AG04449 (cell line): ENCODE results near the gene USP6.

Experiments used
- CTCF ChIA-PET: fragments of 350-600 bp; formaldehyde crosslinking; extraction: SDS; loops from one replicate; lab custom pipeline; 2021; ENCODE audit warnings: antibody characterized with exemption; lab: Yijun Ruan, JAX
- POLR2A ChIA-PET: fragments of 400-600, 350-600 bp; formaldehyde crosslinking; extraction: SDS; loops from one replicate; lab custom pipeline; 2020; ENCODE audit warnings: antibody characterized with exemption, inconsistent platforms; lab: Yijun Ruan, JAX
- DNase-seq: peaks from one replicate; pipeline ENCODE4 v3.0.0-alpha.2; 2010; ENCODE audit warnings: low read depth, low spot score
- H3K4me3 ChIP-seq: 2 replicates; pipeline ENCODE4 v1.5.1; 2011; ENCODE audit warnings: low read depth, mild to moderate bottlenecking, control low read depth, low read length
- TF ChIP-seq, protein P1 (sequence below): IDR thresholded peaks from one replicate; pipeline ENCODE4 v1.5.1; 2011; ENCODE audit warnings: mild to moderate bottlenecking, moderate library complexity, low read length, control low read depth, inconsistent platforms; ENCODE audit not compliant: insufficient read depth; ENCODE audit errors: missing control alignments

USP6 gene

GRCh38 chr17:5078106-5079028, 37.5 kb upstream of the USP6 start, which contains the start of gene ZFP3:
TSS of gene ZFP3 (plus strand) at chr17:5078467. CDS start at chr17:5091505, 13,038 bp downstream.
- CTCF ChIA-PET = interaction anchor here (1.0 to 2.4 kb wide), 6 partner anchors 10 to 113 kb away, joined by 4 to 7 read pairs (median 4); partner anchors contain the start of gene ZNF594
- TF ChIP-seq, protein P1, sequence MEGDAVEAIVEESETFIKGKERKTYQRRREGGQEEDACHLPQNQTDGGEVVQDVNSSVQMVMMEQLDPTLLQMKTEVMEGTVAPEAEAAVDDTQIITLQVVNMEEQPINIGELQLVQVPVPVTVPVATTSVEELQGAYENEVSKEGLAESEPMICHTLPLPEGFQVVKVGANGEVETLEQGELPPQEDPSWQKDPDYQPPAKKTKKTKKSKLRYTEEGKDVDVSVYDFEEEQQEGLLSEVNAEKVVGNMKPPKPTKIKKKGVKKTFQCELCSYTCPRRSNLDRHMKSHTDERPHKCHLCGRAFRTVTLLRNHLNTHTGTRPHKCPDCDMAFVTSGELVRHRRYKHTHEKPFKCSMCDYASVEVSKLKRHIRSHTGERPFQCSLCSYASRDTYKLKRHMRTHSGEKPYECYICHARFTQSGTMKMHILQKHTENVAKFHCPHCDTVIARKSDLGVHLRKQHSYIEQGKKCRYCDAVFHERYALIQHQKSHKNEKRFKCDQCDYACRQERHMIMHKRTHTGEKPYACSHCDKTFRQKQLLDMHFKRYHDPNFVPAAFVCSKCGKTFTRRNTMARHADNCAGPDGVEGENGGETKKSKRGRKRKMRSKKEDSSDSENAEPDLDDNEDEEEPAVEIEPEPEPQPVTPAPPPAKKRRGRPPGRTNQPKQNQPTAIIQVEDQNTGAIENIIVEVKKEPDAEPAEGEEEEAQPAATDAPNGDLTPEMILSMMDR = no peak
- POLR2A ChIA-PET = no interaction called here
- peak; percentile 12 for DNase-seq
- H3K4me3 ChIP-seq = peak within 1 kb of the TSS; percentile 87

DNA sequence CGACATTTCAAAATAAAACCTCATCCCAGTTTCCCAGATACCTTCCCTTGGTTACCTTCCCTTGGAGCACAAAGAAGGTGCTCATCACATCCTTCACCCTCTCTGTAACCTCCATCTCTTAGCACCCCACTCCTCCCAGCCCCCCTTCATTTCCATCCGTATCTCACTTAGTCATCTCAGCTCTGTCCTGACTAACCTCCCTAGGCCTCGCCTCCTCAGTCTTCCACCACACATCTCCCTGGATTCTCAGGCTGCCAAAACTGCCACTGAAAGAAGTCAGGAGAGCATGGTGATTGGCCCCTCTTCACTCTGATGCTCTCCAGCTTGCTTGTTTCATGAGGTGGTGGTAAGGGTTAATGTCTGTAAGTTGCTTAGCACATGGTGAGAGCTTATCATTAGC, 35.2 kb upstream of the USP6 start:
- TF ChIP-seq, protein P1 = no peak
- DNase-seq = no peak
- ChIA-PET CTCF (interaction anchor here (1.1 to 1.5 kb wide), 2 partner anchors 19 to 172 kb away, joined by 3 to 6 read pairs; no protein-coding TSS in a partner anchor), POLR2A (no interaction called here)
- no peak overlapping the region for H3K4me3 ChIP-seq

DNA sequence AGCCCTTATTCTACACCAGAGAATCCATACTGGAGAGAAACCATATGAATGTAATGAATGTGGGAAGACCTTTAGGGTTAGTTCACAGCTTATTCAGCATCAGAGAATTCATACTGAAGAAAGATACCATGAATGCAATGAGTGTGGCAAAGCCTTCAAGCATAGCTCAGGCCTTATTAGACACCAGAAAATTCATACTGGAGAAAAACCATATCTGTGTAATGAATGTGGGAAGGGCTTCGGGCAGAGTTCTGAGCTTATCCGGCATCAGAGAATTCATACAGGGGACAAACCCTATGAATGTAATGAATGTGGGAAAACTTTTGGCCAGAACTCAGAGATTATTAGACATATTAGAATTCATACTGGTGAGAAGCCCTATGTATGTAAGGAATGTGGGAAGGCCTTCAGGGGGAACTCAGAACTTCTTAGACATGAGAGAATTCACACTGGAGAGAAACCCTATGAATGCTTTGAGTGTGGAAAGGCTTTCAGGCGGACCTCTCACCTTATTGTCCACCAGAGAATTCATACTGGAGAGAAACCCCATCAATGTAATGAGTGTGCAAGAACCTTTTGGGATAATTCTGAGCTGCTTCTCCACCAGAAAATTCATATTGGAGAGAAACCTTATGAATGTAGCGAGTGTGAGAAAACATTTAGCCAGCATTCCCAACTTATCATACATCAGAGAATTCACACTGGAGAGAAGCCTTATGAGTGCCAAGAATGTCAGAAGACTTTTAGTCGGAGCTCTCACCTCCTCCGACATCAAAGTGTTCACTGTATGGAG, 23.4 kb upstream of the USP6 start:
- no peak for DNase-seq
- TF ChIP-seq, protein P1 = no peak
- no peak overlapping the region for H3K4me3 ChIP-seq
- CTCF ChIA-PET = no interaction called here
- POLR2A ChIA-PET = no interaction called here

DNA sequence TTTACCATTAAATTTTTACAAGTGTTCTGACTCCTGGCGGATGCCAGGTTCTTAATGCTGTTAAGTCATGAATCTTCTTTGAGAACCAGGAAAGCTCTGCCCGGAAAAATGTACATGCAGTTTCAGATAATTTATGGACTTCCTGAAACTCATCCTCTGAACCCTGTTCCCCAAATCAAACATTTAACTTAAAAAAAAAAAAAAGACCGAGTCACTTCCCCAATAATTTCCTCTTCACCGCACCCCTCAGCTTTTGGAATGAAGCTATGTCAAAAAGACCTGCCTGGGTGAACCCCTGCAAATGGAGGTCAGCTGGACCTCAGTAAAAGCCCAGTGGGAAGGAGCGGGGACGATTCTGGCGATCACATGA, 19.1 kb upstream of the USP6 start:
- ChIA-PET POLR2A (no interaction called here), CTCF (interaction anchor here (0.9 kb wide), 1 partner anchor 9 kb away, joined by 3 read pairs; no protein-coding TSS in a partner anchor)
- H3K4me3 ChIP-seq = no peak overlapping the region
- DNase-seq = no peak
- TF ChIP-seq, protein P1 = no peak

- no peak for DNase-seq
- TF ChIP-seq, protein P1 = no peak
- H3K4me3 ChIP-seq = no peak overlapping the region
- CTCF ChIA-PET = interaction anchor here (0.9 kb wide), 1 partner anchor 9 kb away, joined by 3 read pairs; no protein-coding TSS in a partner anchor
- POLR2A ChIA-PET = no interaction called here
Measured at GRCh38 chr17:5097101-5097834, 18.6 kb upstream of the USP6 start.
